Lower leg skin (tissue), 3 donors: ENCODE data around the gene LYPLA2.

ENCODE experiments used
- POLR2A ChIP-seq, 2 donors: fragments of 450-650 bp; IDR thresholded peaks; one replicate each; pipeline ENCODE4 v1.6.1; 2016 to 2017; ENCODE audit warnings: antibody characterized with exemption in 2 of 2, mild to moderate bottlenecking in 1 of 2, moderate library complexity in 1 of 2
- TF ChIP-seq, protein P1 (sequence below), 3 donors: fragments of 450-650 bp; IDR thresholded peaks; one replicate each; pipeline ENCODE4 v1.5.1; 2016; ENCODE audit warnings: antibody characterized with exemption in 3 of 3, mild to moderate bottlenecking in 3 of 3, moderate library complexity in 2 of 3

DNA sequence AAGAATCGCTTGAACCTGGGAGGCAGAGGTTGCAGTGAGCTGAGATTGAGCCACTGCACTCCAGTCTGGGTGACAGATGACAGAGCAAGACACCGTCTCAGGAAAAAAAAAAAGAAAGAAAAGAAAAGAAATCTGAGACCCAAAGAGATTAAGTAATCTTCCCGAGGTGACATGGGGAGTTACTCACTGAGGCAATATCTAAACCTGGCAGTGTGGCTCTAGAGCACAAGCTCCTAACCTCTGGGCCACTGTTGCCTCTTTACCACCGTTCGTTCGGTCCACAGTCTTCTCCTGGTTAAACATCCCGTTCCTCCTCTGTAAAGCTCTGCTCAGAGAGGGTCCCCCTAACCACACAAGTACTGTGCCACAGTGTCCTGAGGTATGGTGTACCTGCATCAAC lies 32.8 kb downstream of the LYPLA2 start:
- TF ChIP-seq, protein P1, sequence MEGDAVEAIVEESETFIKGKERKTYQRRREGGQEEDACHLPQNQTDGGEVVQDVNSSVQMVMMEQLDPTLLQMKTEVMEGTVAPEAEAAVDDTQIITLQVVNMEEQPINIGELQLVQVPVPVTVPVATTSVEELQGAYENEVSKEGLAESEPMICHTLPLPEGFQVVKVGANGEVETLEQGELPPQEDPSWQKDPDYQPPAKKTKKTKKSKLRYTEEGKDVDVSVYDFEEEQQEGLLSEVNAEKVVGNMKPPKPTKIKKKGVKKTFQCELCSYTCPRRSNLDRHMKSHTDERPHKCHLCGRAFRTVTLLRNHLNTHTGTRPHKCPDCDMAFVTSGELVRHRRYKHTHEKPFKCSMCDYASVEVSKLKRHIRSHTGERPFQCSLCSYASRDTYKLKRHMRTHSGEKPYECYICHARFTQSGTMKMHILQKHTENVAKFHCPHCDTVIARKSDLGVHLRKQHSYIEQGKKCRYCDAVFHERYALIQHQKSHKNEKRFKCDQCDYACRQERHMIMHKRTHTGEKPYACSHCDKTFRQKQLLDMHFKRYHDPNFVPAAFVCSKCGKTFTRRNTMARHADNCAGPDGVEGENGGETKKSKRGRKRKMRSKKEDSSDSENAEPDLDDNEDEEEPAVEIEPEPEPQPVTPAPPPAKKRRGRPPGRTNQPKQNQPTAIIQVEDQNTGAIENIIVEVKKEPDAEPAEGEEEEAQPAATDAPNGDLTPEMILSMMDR (IDR thresholded peaks at IDR 0.05) = no peak
- TF ChIP-seq POLR2A (IDR thresholded peaks at IDR 0.05) = no peak
